ENCODE results near the gene CYP19A1. TPM values are rescaled to one million over a fixed set of nuclear protein-coding genes. Genes with fewer than 3 reads are reported as not detected.

Gene CYP19A1
- total and polyA plus RNA-seq, 2 of the 8 experiments (the other 6 are each of a cell fraction or from before 2014, with no cell fraction given), result not detected

DNA sequence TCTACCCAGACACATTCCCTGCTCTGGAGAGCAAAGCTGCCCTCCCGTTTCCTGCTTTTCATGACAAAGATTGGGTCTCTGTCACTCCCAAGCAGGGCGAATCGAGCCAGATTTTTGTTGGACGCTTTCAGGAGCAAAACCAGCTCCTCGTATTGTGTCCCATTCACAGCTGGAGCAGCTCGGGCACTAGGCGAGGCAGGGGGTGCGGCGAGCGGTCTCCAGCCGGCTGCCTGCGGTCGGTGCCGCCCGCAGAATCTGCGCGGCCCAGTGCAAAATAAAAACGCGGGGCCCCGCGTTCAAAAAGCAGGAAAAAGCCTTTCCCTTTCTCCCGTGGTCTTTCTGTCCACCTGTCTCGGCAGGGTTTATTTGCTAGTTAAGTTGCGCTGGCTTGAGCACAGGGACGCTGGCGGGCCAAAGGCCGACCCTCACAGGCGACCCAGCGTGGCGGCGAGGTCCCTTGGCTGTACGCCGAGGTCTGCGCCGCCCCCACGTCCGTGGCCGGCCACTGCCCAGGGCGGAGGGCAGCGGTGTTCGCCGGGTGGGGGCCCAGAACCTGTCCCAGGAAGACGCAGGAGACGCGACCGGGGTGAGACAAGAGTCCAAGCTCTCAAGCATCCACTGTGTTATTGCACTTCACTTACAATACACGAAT lies 71.2 kb downstream of the CYP19A1 start:
- peak in 1 of 2 experiments; percentile 59 for DNase-seq (ENCODE audit: low read depth in 1 of 2, low spot score in 2 of 2)
- Histone ChIP-seq H3K9ac (replicated peaks in 1 of 4; ENCODE audit: extremely low read depth in 1 of 4, low read depth in 3 of 4, low read length in 3 of 4) (peak overlapping the region in 1 of 4 experiments; percentile 23; a peak in 2 of 7 replicates), H3K9me3 (ENCODE audit: insufficient read depth in 2 of 2, low read depth in 1 of 2, low read length in 1 of 2) (peaks cover 5 to 6% of the 10 kb centered on the region in 2 experiments; a peak in 2 of 4 replicates), H3K27me3 (replicated peaks in 1 of 4; ENCODE audit: control insufficient read depth in 3 of 4, extremely low read depth in 1 of 4, insufficient read depth in 3 of 4, low read length in 3 of 4) (peaks cover 3 to 29% (median 25%) of the 10 kb centered on the region in 4 experiments), H2BK15ac (ENCODE audit: low read length) (no peak overlapping the region), H3K56ac (replicated peaks; ENCODE audit: insufficient read length, low read depth, low read length) (no peak overlapping the region), H3K18ac (ENCODE audit: extremely low read depth, low read length) (no peak overlapping the region), H3K23me2 (ENCODE audit: low read depth, low read length) (peaks cover 8% of the 10 kb centered on the region; the same call in 1 of the 2 replicates), H4K5ac (ENCODE audit: insufficient read length, low read depth, low read length) (no peak overlapping the region), H2AFZ (ENCODE audit: low read length) (peak overlapping the region; percentile 77; the same call in 1 of the 2 replicates), H3K27ac (ENCODE audit: low read depth, low read length) (no peak overlapping the region), H3K4me1 (replicated peaks in 1 of 4; ENCODE audit: control insufficient read depth in 3 of 4, insufficient read depth in 4 of 4, low read length in 3 of 4) (peaks cover 0 to 8% (median 3%) of the 10 kb centered on the region in 4 experiments; a peak in 5 of 7 replicates), H3K36me3 (ENCODE audit: control insufficient read depth in 2 of 4, insufficient read depth in 4 of 4, low read length in 3 of 4) (no peaks in the 10 kb centered on the region), H3K79me2 (ENCODE audit: control insufficient read depth in 1 of 2, insufficient read depth in 2 of 2, low read length in 2 of 2) (no peaks in the 10 kb centered on the region), H3K79me1 (ENCODE audit: low read depth, low read length) (no peaks in the 10 kb centered on the region), H2BK12ac (ENCODE audit: low read depth, low read length) (no peak overlapping the region), H3K4me2 (ENCODE audit: insufficient read depth in 1 of 2, low read depth in 2 of 2, low read length in 2 of 2) (peak overlapping the region; percentile 96 to 97), H2BK20ac (ENCODE audit: low read length) (no peak overlapping the region), H2AK5ac (ENCODE audit: low read depth, low read length) (no peak overlapping the region), H2BK120ac (replicated peaks; ENCODE audit: low read depth, low read length) (no peak overlapping the region), H4K91ac (replicated peaks; ENCODE audit: insufficient read length, low read length) (no peak overlapping the region), H4K8ac (ENCODE audit: extremely low read depth, insufficient read depth, low read length) (no peak overlapping the region), H3K14ac (ENCODE audit: insufficient read length) (no peak overlapping the region), H3K23ac (ENCODE audit: insufficient read length) (no peak overlapping the region), H2BK5ac (ENCODE audit: low read depth, low read length) (no peak overlapping the region), H3K4ac (replicated peaks; ENCODE audit: insufficient read length, low read depth, low read length) (no peak overlapping the region), H4K20me1 (replicated peaks in 1 of 2; ENCODE audit: control insufficient read depth in 1 of 2, insufficient read depth in 2 of 2, low read length in 2 of 2) (no peaks in the 10 kb centered on the region), H3K4me3 (ENCODE audit: extremely low read depth in 1 of 4, insufficient read depth in 2 of 4, low read depth in 3 of 4, low read length in 4 of 4) (peak overlapping the region; percentile 53 to 69 (median 56))
- peak; percentile 7 for FAIRE-seq
- CTCF ChIA-PET (ENCODE audit: partially characterized antibody), result interaction anchor here (0.6 to 4.7 kb wide), 17 partner anchors 11 to 522 kb away, joined by 3 to 28 read pairs (median 4); no protein-coding TSS in a partner anchor
- WGBS, 2 experiments (ENCODE audit: extremely low coverage in 1 of 2, insufficient coverage in 1 of 2, insufficient read length in 1 of 2, insufficient replicate concordance in 2 of 2, low coverage in 1 of 2, low lambda C conversion rate in 2 of 2, missing lambda C conversion rate in 1 of 2), result 3% methylated on average over 47 of the region's 47 CpGs; no CpG with 5 or more reads in 1 of the 2 experiments
- POLR2A ChIA-PET (ENCODE audit: partially characterized antibody), result interaction anchor here (1.1 kb wide), 1 partner anchor 11 kb away, joined by 4 read pairs; no protein-coding TSS in a partner anchor
- TF ChIP-seq PHF8 (conservative IDR thresholded peaks at IDR 0.05; ENCODE audit: low read depth, low read length), result no peak
- peak; percentile 48 for TF ChIP-seq KDM4A (IDR thresholded peaks at IDR 0.05; ENCODE audit: low read depth, low read length, severe bottlenecking)
- TF ChIP-seq TAF7 (optimal IDR thresholded peaks at IDR 0.05; ENCODE audit: borderline replicate concordance, low read depth, low read length), result no peak
- peak; percentile 59 for TF ChIP-seq EZH2 (IDR thresholded peaks at IDR 0.05; ENCODE audit: low read depth, low read length, severe bottlenecking)
- TF ChIP-seq POLR2AphosphoS5 (IDR thresholded peaks at IDR 0.05; ENCODE audit: low read depth, low read length), result no peak
- TF ChIP-seq CREB1 (IDR thresholded peaks at IDR 0.05), result no peak
- no peak for TF ChIP-seq JUND (IDR thresholded peaks at IDR 0.05; ENCODE audit: low read length)
- no peak for TF ChIP-seq CTBP2 (IDR thresholded peaks at IDR 0.05; ENCODE audit: borderline replicate concordance, insufficient read depth, insufficient read length, low read length)
- no peak for TF ChIP-seq NRF1 (IDR thresholded peaks at IDR 0.05; ENCODE audit: low read depth, low read length)
- no peak for TF ChIP-seq CHD1 (IDR thresholded peaks at IDR 0.05; ENCODE audit: low read depth, low read length)
- TF ChIP-seq RBBP5 (IDR thresholded peaks at IDR 0.05; ENCODE audit: borderline replicate concordance, low read depth, low read length), result no peak
- no peak for TF ChIP-seq JUN (IDR thresholded peaks at IDR 0.05; ENCODE audit: low read depth, low read length)
